SU-DHL-6 (cell line): Measurements from ENCODE around the gene TEK.

Source experiments
- EZH2phosphoT487 ChIP-seq: fragments of 200-600 bp; sonication (generic), shearing (Covaris generic); conservative IDR thresholded peaks from 2 replicates; pipeline ENCODE4 v1.6.1; 2018; ENCODE audit warnings: mild to moderate bottlenecking, antibody characterized with exemption, low read length, moderate library complexity, mixed read lengths
- TF ChIP-seq, protein P1 (sequence below): fragments of 200-600 bp; sonication (generic); IDR thresholded peaks from one replicate; pipeline ENCODE4 v1.5.1; 2017; ENCODE audit warnings: antibody characterized with exemption, mild to moderate bottlenecking, low read length, moderate library complexity; ENCODE audit not compliant: insufficient read depth, poor library complexity, severe bottlenecking

- TF ChIP-seq, protein P1, sequence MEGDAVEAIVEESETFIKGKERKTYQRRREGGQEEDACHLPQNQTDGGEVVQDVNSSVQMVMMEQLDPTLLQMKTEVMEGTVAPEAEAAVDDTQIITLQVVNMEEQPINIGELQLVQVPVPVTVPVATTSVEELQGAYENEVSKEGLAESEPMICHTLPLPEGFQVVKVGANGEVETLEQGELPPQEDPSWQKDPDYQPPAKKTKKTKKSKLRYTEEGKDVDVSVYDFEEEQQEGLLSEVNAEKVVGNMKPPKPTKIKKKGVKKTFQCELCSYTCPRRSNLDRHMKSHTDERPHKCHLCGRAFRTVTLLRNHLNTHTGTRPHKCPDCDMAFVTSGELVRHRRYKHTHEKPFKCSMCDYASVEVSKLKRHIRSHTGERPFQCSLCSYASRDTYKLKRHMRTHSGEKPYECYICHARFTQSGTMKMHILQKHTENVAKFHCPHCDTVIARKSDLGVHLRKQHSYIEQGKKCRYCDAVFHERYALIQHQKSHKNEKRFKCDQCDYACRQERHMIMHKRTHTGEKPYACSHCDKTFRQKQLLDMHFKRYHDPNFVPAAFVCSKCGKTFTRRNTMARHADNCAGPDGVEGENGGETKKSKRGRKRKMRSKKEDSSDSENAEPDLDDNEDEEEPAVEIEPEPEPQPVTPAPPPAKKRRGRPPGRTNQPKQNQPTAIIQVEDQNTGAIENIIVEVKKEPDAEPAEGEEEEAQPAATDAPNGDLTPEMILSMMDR, result no peak
- TF ChIP-seq EZH2phosphoT487, result no peak
Measured at GRCh38 chr9:27204578-27204977, 95.6 kb downstream of the TEK start.
